ENCODE results near the gene VPS37C. TPM values are rescaled to one million over a fixed set of nuclear protein-coding genes. Genes with fewer than 3 reads are reported as not detected.

The VPS37C gene
- polyA plus RNA-seq, 1 of the 3 experiments (the other 2 are of a cell fraction) = 15.2 TPM

- Histone ChIP-seq H3K9me2 (no peaks in the 10 kb centered on the region), H3K27ac (ENCODE audit: low read depth in 2 of 2, low read length in 1 of 2) (no peak overlapping the region), H3K9me3 (no peaks in the 10 kb centered on the region), H3K4me2 (no peak overlapping the region), H3K4me1 (ENCODE audit: control insufficient read depth in 1 of 2, insufficient read depth in 2 of 2, low read depth in 1 of 2, low read length in 1 of 2) (peaks cover 0 to 22% of the 10 kb centered on the region in 2 experiments; a peak in 3 of 4 replicates), H3K9ac (no peak overlapping the region), H3K27me3 (ENCODE audit: insufficient read depth) (no peaks in the 10 kb centered on the region), H2AFZ (ENCODE audit: low read depth) (no peak overlapping the region), H3F3A (replicated peaks; ENCODE audit: insufficient read depth) (peaks cover 16% of the 10 kb centered on the region), H3K79me2 (ENCODE audit: insufficient read depth) (peaks cover 32% of the 10 kb centered on the region), H4K20me1 (ENCODE audit: insufficient read depth) (no peaks in the 10 kb centered on the region), H3K36me3 (replicated peaks in 1 of 2; ENCODE audit: control insufficient read depth in 1 of 2, insufficient read depth in 2 of 2, low read length in 1 of 2) (no peaks in the 10 kb centered on the region), H3K4me3 (ENCODE audit: low read depth in 2 of 2, low read length in 1 of 2) (no peak overlapping the region)
- ChIA-PET POLR2A (no interaction called here), CTCF (interaction anchor here (0.8 to 1.2 kb wide), 2 partner anchors 25 to 34 kb away, joined by 3 read pairs; no protein-coding TSS in a partner anchor)
- no peak for TF ChIP-seq IRF3 (IDR thresholded peaks at IDR 0.05; ENCODE audit: low read depth, low read length)
- no peak for TF ChIP-seq TCF12 (IDR thresholded peaks at IDR 0.05)
- TF ChIP-seq USF1 (IDR thresholded peaks at IDR 0.05; ENCODE audit: borderline replicate concordance, low read depth) = no peak
- TF ChIP-seq ZBTB33 (IDR thresholded peaks at IDR 0.05; ENCODE audit: borderline replicate concordance, low read depth) = no peak
- no peak for TF ChIP-seq TAF1 (IDR thresholded peaks at IDR 0.05; ENCODE audit: borderline replicate concordance, low read depth, low read length)
- no peak for TF ChIP-seq FOXM1 (IDR thresholded peaks at IDR 0.05; ENCODE audit: low read depth)
- TF ChIP-seq REST (IDR thresholded peaks at IDR 0.05; ENCODE audit: low read depth, low read length) = no peak
- no peak for TF ChIP-seq NRF1 (IDR thresholded peaks at IDR 0.05; ENCODE audit: low read depth, low read length)
- TF ChIP-seq SMC3 (IDR thresholded peaks at IDR 0.05; ENCODE audit: low read depth, low read length) = no peak
- no peak for TF ChIP-seq FOXJ3 (CRISPR knock-in tag; IDR thresholded peaks at IDR 0.05)
- TF ChIP-seq GATA2 (CRISPR knock-in tag; IDR thresholded peaks at IDR 0.05) = no peak
- DNase-seq = no peak
- 88% methylated on average over 4 of the region's 4 CpGs for WGBS (ENCODE audit: low lambda C conversion rate)
Measured at GRCh38 chr11:61163021-61163420, 1.8 kb upstream of the VPS37C start.
